Hematopoietic multipotent progenitor cell treated with erythropoietin and hydrocortisone succinate and interleukin-3 and kit ligand, for 8 days (in vitro differentiated cells): ENCODE results near the gene NHERF1.

Source experiments
- DNase-seq: peaks from one replicate; pipeline ENCODE4 v3.0.0-alpha.2; 2015

Gene NHERF1

GRCh38 chr17:74815067-74815466 is 66.6 kb downstream of the NHERF1 start:
- DNase-seq = no peak

DNA sequence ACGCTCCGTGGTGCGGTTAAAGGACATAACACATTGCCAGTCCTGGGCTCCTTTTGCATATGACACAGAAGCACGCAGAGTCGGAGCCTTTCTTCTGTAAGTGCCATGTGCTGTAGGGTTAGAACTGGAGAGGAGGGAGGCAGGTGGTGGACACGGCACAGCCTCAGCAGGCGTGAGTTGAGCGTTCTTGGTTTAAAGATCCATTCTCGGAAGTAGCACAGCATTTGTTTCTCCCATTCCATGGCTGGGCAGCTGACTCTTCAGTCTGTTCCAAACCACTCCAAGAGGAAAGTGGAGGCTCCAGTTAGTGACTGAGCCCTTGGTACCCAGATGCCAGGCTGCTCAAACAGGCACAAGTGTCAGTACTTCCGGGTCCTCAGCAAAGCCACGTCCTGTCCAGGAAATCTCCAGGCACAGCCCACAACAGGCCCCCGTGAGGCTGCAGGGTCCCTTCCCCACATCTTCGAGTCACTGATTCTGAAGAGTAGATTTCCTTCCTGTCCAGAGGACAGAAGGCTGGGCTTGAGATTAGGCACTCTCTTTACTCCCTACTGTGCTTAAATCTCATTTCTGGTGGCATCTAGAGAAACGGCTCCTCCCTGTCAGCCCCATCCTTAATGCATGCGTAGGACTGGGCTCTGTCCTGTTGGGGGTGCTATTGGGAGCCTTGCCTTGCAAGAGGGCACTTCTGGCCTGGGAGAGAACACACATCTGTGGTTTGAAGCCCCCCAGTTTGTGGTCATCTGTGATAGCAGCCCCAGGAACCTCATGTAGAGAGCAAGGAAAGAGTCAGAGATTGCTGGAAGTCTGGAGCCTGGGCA is 67.3 kb downstream of the NHERF1 start:
- peak; percentile 7 for DNase-seq

DNA sequence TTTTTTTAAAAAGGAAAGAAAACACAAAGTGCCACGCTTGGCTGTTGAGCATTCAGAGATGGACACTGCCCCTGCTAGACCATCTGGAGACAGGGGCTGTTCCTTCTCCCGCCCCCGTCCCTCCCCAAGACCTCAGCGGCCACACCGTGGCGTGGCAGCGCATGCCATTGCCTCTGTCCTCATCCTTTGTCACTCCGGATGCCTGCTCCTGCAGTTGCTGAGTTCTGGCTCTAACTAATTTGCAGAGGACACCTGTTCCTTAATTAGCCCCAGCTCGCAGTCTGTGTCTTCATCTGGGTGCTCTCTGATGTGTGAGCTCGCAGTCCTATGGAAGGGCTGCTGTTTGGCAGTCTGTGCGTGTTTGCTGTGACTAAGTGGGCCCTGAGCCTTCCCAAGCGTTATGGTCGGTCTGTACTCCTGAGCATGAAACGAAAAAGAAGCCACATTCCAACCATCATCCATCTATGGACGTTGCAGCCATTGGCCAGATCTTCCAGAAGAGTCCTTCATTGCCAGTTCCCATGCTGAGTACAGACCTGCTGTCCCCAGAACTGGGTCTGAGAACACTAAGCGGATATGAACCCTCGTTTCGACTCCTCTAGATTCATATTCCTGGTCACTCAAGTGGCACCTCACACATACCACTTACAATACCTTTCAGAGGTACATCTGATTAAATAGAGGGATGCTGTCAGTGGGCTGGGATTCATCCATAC is 68.6 kb downstream of the NHERF1 start:
- DNase-seq = no peak

DNA sequence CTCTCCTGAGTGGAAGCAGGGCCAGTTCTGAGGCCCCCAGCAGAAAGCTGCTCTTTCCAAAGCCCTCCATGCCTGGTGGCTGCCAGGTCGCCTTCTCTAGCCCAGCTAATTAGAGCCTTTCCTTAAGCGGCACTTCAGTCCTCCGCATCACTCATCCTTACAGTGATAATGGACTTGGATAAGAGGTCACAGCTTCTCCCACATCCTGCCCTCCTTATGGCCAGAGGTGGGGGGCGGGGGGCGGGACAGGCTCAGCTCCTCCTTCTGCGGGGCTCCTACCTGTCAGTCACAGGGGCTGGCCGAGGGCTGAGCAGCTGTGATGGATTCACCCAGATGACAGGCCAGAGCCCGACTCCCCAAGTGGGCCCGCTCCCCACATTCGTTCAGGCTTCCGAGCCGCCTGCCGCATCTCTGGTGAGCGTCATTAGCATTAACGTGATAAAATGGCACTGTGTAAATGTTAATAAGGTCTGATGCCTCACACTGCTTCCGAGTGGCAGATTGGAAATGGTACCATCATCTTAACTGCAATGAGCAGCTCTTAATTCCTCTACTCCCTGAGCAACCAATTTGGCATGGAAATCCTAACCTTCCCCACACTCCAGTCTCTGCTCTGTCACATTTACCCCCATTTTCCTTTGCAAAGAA is 70.0 kb downstream of the NHERF1 start:
- no peak for DNase-seq
